ENCODE data around the gene SALL1. TPM values are rescaled to one million over a fixed set of nuclear protein-coding genes. Genes with fewer than 3 reads are reported as not detected.

SALL1 gene
- total and polyA plus RNA-seq, 9 of the 15 experiments (the other 6 are each of a cell fraction or from before 2014, with no cell fraction given): not detected

- no TSS peak for BruUV-seq (replicated peaks)
- no peak for ATAC-seq
- no peak for DNase-seq (ENCODE audit: extremely low read depth in 1 of 4, low spot score in 3 of 4)
These were observed 30.9 kb downstream of the SALL1 start for GRCh38 chr16:51119973-51120729.

DNA sequence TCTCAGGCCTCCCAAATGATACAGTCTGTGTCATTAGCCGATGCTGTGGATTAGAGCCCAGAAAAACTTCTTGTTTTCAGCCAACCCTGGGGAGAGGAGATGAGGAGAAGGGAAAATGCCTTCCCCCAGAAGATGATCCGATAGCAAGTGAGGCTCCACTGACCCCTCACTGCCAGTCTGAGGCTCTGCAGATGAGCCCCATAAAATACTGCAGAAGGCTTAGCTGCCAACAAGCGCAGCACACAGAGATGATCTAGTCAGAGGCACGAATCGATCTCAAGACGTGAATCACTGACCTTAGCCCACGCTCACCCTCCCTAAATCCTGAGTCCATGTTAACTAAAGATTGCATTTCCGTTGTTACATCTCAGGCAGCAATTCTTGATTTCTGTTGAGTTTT, 31.5 kb downstream of the SALL1 start:
- no peaks in the 10 kb centered on the region for H3K79me2 ChIP-seq (ENCODE audit: control insufficient read depth, insufficient read depth, low read length)
- no peaks in the 10 kb centered on the region for H3K4me1 ChIP-seq (replicated peaks in 1 of 2; ENCODE audit: control insufficient read depth in 2 of 2, insufficient read depth in 2 of 2, low read length in 2 of 2)
- ChIA-PET POLR2A (no interaction called here), CTCF (ENCODE audit: low intra/inter-chr PET ratio) (interaction anchor here (0.6 kb wide), 1 partner anchor 328 kb away, joined by 3 read pairs; no protein-coding TSS in a partner anchor)
- ATAC-seq (no peak), DNase-seq (ENCODE audit: extremely low read depth in 1 of 4, low spot score in 3 of 4) (no peak), FAIRE-seq (no peak)
- in situ Hi-C loops (cut with MboI): no loop called here
- H3K9ac ChIP-seq (ENCODE audit: insufficient read depth in 1 of 2, low read depth in 2 of 2, low read length in 2 of 2): no peak overlapping the region
- H3K36me3 ChIP-seq (ENCODE audit: control insufficient read depth, insufficient read depth, low read length): no peaks in the 10 kb centered on the region
- H2AFZ ChIP-seq (ENCODE audit: low read depth, low read length): no peak overlapping the region
- H3K9me1 ChIP-seq (ENCODE audit: control insufficient read depth, insufficient read depth, low read length): no peaks in the 10 kb centered on the region
- whole genome bisulfite sequencing (ENCODE audit: insufficient coverage, low coverage, missing lambda C conversion rate): 1% methylated on average over 8 of the region's 8 CpGs
- H3K27me3 ChIP-seq (ENCODE audit: control insufficient read depth in 2 of 2, insufficient read depth in 2 of 2, low read length in 2 of 2): no peaks in the 10 kb centered on the region; a peak in 1 of 5 replicates
- H3K9me3 ChIP-seq (replicated peaks; ENCODE audit: control insufficient read depth, insufficient read depth, low read depth, low read length): no peaks in the 10 kb centered on the region
- no peak overlapping the region for H3K4me3 ChIP-seq
- H3K27ac ChIP-seq (ENCODE audit: extremely low read depth, low read depth, low read length): no peak overlapping the region
- no TSS peak for BruUV-seq (replicated peaks)
- no peak overlapping the region for H3K4me2 ChIP-seq (ENCODE audit: insufficient read depth, low read length)
- intact Hi-C loops (cut with micrococcal nuclease): no loop called here
- no peaks in the 10 kb centered on the region for H4K20me1 ChIP-seq (replicated peaks; ENCODE audit: control insufficient read depth, insufficient read depth, low read length)
- TF ChIP-seq NR1H2 (CRISPR knock-in tag; IDR thresholded peaks at IDR 0.05) (no peak), CBX2 (IDR thresholded peaks at IDR 0.05; ENCODE audit: insufficient read depth, low read length, poor library complexity, severe bottlenecking) (no peak), DLX4 (CRISPR knock-in tag; IDR thresholded peaks at IDR 0.05) (no peak), CXXC5 (CRISPR knock-in tag; IDR thresholded peaks at IDR 0.05) (no peak), ZFP1 (CRISPR knock-in tag; IDR thresholded peaks at IDR 0.05) (no peak), NFRKB (IDR thresholded peaks at IDR 0.05; ENCODE audit: low read depth) (no peak), GATA2 (CRISPR knock-in tag; IDR thresholded peaks at IDR 0.05) (no peak), ZNF785 (CRISPR knock-in tag; IDR thresholded peaks at IDR 0.05) (no peak), GTF2F1 (IDR thresholded peaks at IDR 0.05; ENCODE audit: low read depth, low read length) (no peak), DACH1 (IDR thresholded peaks at IDR 0.05; ENCODE audit: partially characterized antibody) (no peak), HMG20A (CRISPR knock-in tag; conservative IDR thresholded peaks at IDR 0.05) (no peak), ZBTB26 (CRISPR knock-in tag; IDR thresholded peaks at IDR 0.05) (no peak), ESRRB (CRISPR knock-in tag; IDR thresholded peaks at IDR 0.05; ENCODE audit: borderline replicate concordance) (no peak), SIRT6 (IDR thresholded peaks at IDR 0.05; ENCODE audit: low read depth, low read length) (no peak)

More at GRCh38 chr16:51119973-51120729, 30.9 kb downstream of the SALL1 start:
- intact Hi-C loops (cut with micrococcal nuclease): no loop called here
- Histone ChIP-seq H3K4me2 (ENCODE audit: insufficient read depth, low read length) (no peak overlapping the region), H2AFZ (ENCODE audit: low read depth, low read length) (no peak overlapping the region), H3K9me1 (ENCODE audit: control insufficient read depth, insufficient read depth, low read length) (no peaks in the 10 kb centered on the region), H3K36me3 (ENCODE audit: control insufficient read depth, insufficient read depth, low read length) (no peaks in the 10 kb centered on the region), H3K4me1 (replicated peaks in 1 of 2; ENCODE audit: control insufficient read depth in 2 of 2, insufficient read depth in 2 of 2, low read length in 2 of 2) (no peaks in the 10 kb centered on the region), H3K4me3 (no peak overlapping the region), H3K79me2 (ENCODE audit: control insufficient read depth, insufficient read depth, low read length) (no peaks in the 10 kb centered on the region), H3K27me3 (ENCODE audit: control insufficient read depth in 2 of 2, insufficient read depth in 2 of 2, low read length in 2 of 2) (no peaks in the 10 kb centered on the region; a peak in 1 of 5 replicates), H3K9ac (ENCODE audit: insufficient read depth in 1 of 2, low read depth in 2 of 2, low read length in 2 of 2) (no peak overlapping the region), H3K9me3 (replicated peaks; ENCODE audit: control insufficient read depth, insufficient read depth, low read depth, low read length) (no peaks in the 10 kb centered on the region), H4K20me1 (replicated peaks; ENCODE audit: control insufficient read depth, insufficient read depth, low read length) (no peaks in the 10 kb centered on the region), H3K27ac (ENCODE audit: extremely low read depth, low read depth, low read length) (no peak overlapping the region)
- ChIA-PET CTCF (ENCODE audit: low intra/inter-chr PET ratio) (interaction anchor here (0.6 kb wide), 1 partner anchor 327 kb away, joined by 3 read pairs; no protein-coding TSS in a partner anchor), POLR2A (no interaction called here)
- in situ Hi-C loops (cut with MboI): no loop called here
- TF ChIP-seq RAD51 (IDR thresholded peaks at IDR 0.05; ENCODE audit: borderline replicate concordance, low read depth) (no peak), CC2D1A (IDR thresholded peaks at IDR 0.05) (no peak), KAT7 (CRISPR knock-in tag; IDR thresholded peaks at IDR 0.05; ENCODE audit: borderline replicate concordance) (no peak), TCF7 (IDR thresholded peaks at IDR 0.05; ENCODE audit: borderline replicate concordance) (no peak), KAT2B (IDR thresholded peaks at IDR 0.05; ENCODE audit: low read depth, low read length) (no peak)
- FAIRE-seq: no peak
- under 1% methylated on average over 6 of the region's 6 CpGs for WGBS (ENCODE audit: insufficient coverage, low coverage, missing lambda C conversion rate)

Data from K562 (cell line).